HCT116 (cell line): Measurements from ENCODE around the gene RAD51AP1. TPM values are rescaled to one million over a fixed set of nuclear protein-coding genes. Genes with fewer than 3 reads are reported as not detected.

Experiments used
- ATAC-seq: fragments of 200-7000 bp; cut with Tn5 transposase; 2 replicates; pipeline ENCODE4 v1.9.1; 2020; ENCODE audit warnings: mild to moderate bottlenecking, moderate library complexity
- BruUV-seq: library from RNA; stranded (reverse); fragments of 400-500 nt; replicated peaks from 2 replicates; lab custom pipeline; 2021; lab: Mats Ljungman, UMichigan
- CTCF ChIA-PET: fragments of 300-600 bp; sonication (Branson Sonifier 250); formaldehyde crosslinking; loops from one replicate; lab custom pipeline; 2021; ENCODE audit warnings: antibody characterized with exemption; lab: Charles Lee
- POLR2A ChIA-PET: fragments of 300-600, 350-600 bp; sonication (Branson Sonifier 250); formaldehyde crosslinking; loops from one replicate; lab custom pipeline; 2021; ENCODE audit warnings: antibody characterized with exemption; lab: Charles Lee
- RAD21 ChIA-PET, 2 experiments: fragments of 300-600 bp; sonication (Branson Sonifier 250); formaldehyde crosslinking; loops; one replicate each; lab custom pipeline; 2023; ENCODE audit warnings: low total read pairs in 2 of 2; ENCODE audit not compliant: uncharacterized antibody in 2 of 2, unreplicated experiment in 2 of 2, low non-redundant PET in 1 of 2; lab: Charles Lee
- DNase-seq: peaks from one replicate; pipeline ENCODE4 v3.0.0-alpha.2; 2010; ENCODE audit warnings: low read depth, low spot score
- H2AFZ ChIP-seq: fragments of 200-600 bp; shearing (Covaris generic), sonication (generic); 2 replicates; pipeline ENCODE4 v1.6.1; 2017; ENCODE audit warnings: low read depth, mixed run types, mixed read lengths, antibody characterized with exemption, low read length; ENCODE audit not compliant: poor library complexity, severe bottlenecking
- H3K27ac ChIP-seq: 2 replicates; pipeline ENCODE4 v1.5.1; 2012; ENCODE audit warnings: low read depth, low read length
- H3K27me3 ChIP-seq: fragments of 200-600 bp; sonication (generic); 2 replicates; pipeline ENCODE4 v1.6.1; 2016; ENCODE audit warnings: mixed run types, low read length, mixed read lengths; ENCODE audit not compliant: insufficient read depth
- H3K36me3 ChIP-seq, 2 experiments: fragments of 200-500 bp in 1 of 2; fragments of 200-600 bp in 1 of 2; sonication (Bioruptor generic) in 1 of 2; sonication (generic) in 1 of 2; 2 replicates each; pipeline versions ENCODE4 v1.5.1 to v1.6.1; 2014 to 2016; ENCODE audit warnings: low read length in 2 of 2, inconsistent platforms in 1 of 2, mixed read lengths in 1 of 2, mixed run types in 1 of 2; ENCODE audit not compliant: insufficient read depth in 2 of 2, control insufficient read depth in 1 of 2
- H3K4me1 ChIP-seq, 2 experiments: fragments of 200-600 bp in 1 of 2; sonication (generic) in 1 of 2; 2 replicates each; pipeline versions ENCODE4 v1.5.1 to v1.6.1; 2012 to 2017; ENCODE audit warnings: low read length in 2 of 2, inconsistent platforms in 1 of 2, mild to moderate bottlenecking in 1 of 2, mixed read lengths in 1 of 2, mixed run types in 1 of 2, moderate library complexity in 1 of 2; ENCODE audit not compliant: insufficient read depth in 2 of 2, control insufficient read depth in 1 of 2
- H3K4me2 ChIP-seq: fragments of 200-600 bp; sonication (generic); 2 replicates; pipeline ENCODE4 v1.6.1; 2017; ENCODE audit warnings: mixed run types, low read length, mixed read lengths
- H3K4me3 ChIP-seq, 2 experiments: fragments of 200-600 bp in 1 of 2; sonication (generic) in 1 of 2; replicated peaks in 1 of 2; 2 replicates each; pipeline ENCODE4 v1.5.1; 2011 to 2016; ENCODE audit warnings: low read length in 2 of 2, control low read depth in 1 of 2, low read depth in 1 of 2, mild to moderate bottlenecking in 1 of 2, mixed read lengths in 1 of 2, mixed run types in 1 of 2
- H3K79me2 ChIP-seq: fragments of 200-600 bp; sonication (generic); 2 replicates; pipeline ENCODE4 v1.6.1; 2017; ENCODE audit warnings: mild to moderate bottlenecking, mixed run types, low read length, moderate library complexity, mixed read lengths; ENCODE audit not compliant: insufficient read depth
- H3K9ac ChIP-seq: fragments of 200-600 bp; sonication (generic); 2 replicates; pipeline ENCODE4 v1.6.1; 2016; ENCODE audit warnings: low read length, mixed read lengths
- H3K9me2 ChIP-seq: fragments of 200-600 bp; sonication (generic), shearing (Covaris generic); 2 replicates; pipeline ENCODE4 v1.6.1; 2017; ENCODE audit warnings: mixed run types, mild to moderate bottlenecking, moderate library complexity; ENCODE audit not compliant: insufficient read depth
- H3K9me3 ChIP-seq, 2 experiments: fragments of 200-500 bp in 1 of 2; fragments of 200-600 bp in 1 of 2; sonication (Bioruptor generic) in 1 of 2; sonication (generic) in 1 of 2; 2 replicates each; pipeline ENCODE4 v1.6.1; 2014 to 2017; ENCODE audit warnings: low read length in 2 of 2, mixed read lengths in 2 of 2, inconsistent platforms in 1 of 2, low read depth in 1 of 2, mild to moderate bottlenecking in 1 of 2, mixed run types in 1 of 2, moderate library complexity in 1 of 2; ENCODE audit not compliant: control insufficient read depth in 1 of 2, insufficient read depth in 1 of 2
- H4K20me1 ChIP-seq: fragments of 200-600 bp; sonication (generic), shearing (Covaris generic); 2 replicates; pipeline ENCODE4 v1.6.1; 2017; ENCODE audit warnings: mixed run types, mild to moderate bottlenecking, moderate library complexity; ENCODE audit not compliant: insufficient read depth
- ATF3 ChIP-seq: IDR thresholded peaks from 2 replicates; pipeline ENCODE4 v1.6.1; 2012
- CBX3 ChIP-seq: IDR thresholded peaks from 2 replicates; pipeline ENCODE4 v1.6.1; 2012; ENCODE audit warnings: low read depth
- CEBPB ChIP-seq: IDR thresholded peaks from 2 replicates; pipeline ENCODE4 v1.6.1; 2012; ENCODE audit warnings: low read depth
- EGR1 ChIP-seq: IDR thresholded peaks from 2 replicates; pipeline ENCODE4 v1.6.1; 2012; ENCODE audit warnings: low read depth
- ELF1 ChIP-seq: IDR thresholded peaks from 2 replicates; pipeline ENCODE4 v1.6.1; 2012; ENCODE audit warnings: low read depth, borderline replicate concordance
- EZH2 ChIP-seq: fragments of 200-600 bp; sonication (generic); IDR thresholded peaks from 2 replicates; pipeline ENCODE4 v1.6.1; 2017; ENCODE audit warnings: antibody characterized with exemption, mixed run types
- JUND ChIP-seq: IDR thresholded peaks from 2 replicates; pipeline ENCODE4 v1.6.1; 2012
- RAD21 ChIP-seq: IDR thresholded peaks from 2 replicates; pipeline ENCODE4 v1.6.1; 2012; ENCODE audit warnings: low read depth, mild to moderate bottlenecking
- TCF7L2 ChIP-seq: IDR thresholded peaks from 2 replicates; pipeline ENCODE4 v1.7.0; 2011; ENCODE audit warnings: borderline replicate concordance, inconsistent platforms; ENCODE audit not compliant: insufficient read depth, insufficient read length; ENCODE audit errors: extremely low read depth
- ZFX ChIP-seq: fragments of 450-650 bp; IDR thresholded peaks from 2 replicates; pipeline ENCODE4 v1.6.1; 2017
- ZNF274 ChIP-seq: fragments of 200-500 bp; sonication (Bioruptor generic); IDR thresholded peaks from 2 replicates; pipeline ENCODE4 v1.6.1; 2014; ENCODE audit warnings: mild to moderate bottlenecking, low read depth, low read length, inconsistent platforms
- intact Hi-C: fragments of 100-400 bp; cut with micrococcal nuclease; formaldehyde crosslinking; loops from 2 replicates; pipeline ENCODE4 v1.10.0; 2022
- total RNA-seq: library from RNA; stranded (reverse); gene quantifications from one replicate; pipeline ENCODE4 v1.2.1, GENCODE V29; 2021; ENCODE audit not compliant: unreplicated experiment
- TF ChIP-seq, protein P1 (sequence below), 3 experiments: fragments of 200-600 bp in 1 of 3; sonication (generic) in 1 of 3; IDR thresholded peaks in 2 of 3; conservative IDR thresholded peaks in 1 of 3; 2 replicates each; pipeline ENCODE4 v1.5.1; 2012 to 2017; ENCODE audit warnings: low read depth in 2 of 3, low read length in 2 of 3, antibody characterized with exemption in 1 of 3, borderline replicate concordance in 1 of 3, control low read depth in 1 of 3, mild to moderate bottlenecking in 1 of 3, mixed read lengths in 1 of 3, mixed run types in 1 of 3, moderate library complexity in 1 of 3; ENCODE audit not compliant: insufficient read depth in 1 of 3
- TF ChIP-seq, protein P2 (sequence below): IDR thresholded peaks from 2 replicates; pipeline ENCODE4 v1.6.1; 2011; ENCODE audit warnings: mild to moderate bottlenecking, low read length, moderate library complexity; ENCODE audit not compliant: insufficient replicate concordance; ENCODE audit errors: extremely low read depth

Gene RAD51AP1
- total RNA-seq, 1 experiment from 2014 or later: 28.2 TPM

DNA sequence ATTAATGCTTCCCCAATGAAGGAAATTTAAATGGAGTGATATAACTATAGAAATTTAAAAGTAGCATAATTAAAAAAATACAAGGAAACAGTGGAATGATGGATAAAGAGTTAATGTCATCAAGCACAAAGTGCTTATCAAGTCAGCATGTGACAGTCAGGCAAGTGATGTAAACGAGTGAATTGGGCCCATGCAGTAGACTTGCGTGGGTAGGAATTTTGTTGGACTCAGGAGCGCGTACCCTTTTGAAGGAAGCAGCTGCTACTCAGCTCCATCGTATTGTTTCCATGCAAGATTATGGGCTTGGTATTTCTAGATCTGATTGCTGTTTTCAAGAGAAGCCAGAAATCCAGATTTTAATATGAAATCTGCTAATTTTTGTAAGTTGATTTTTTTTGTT is 18.9 kb downstream of the RAD51AP1 start:
- H2AFZ ChIP-seq: no peak overlapping the region
- H3K9me3 ChIP-seq: no peaks in the 10 kb centered on the region
- H3K36me3 ChIP-seq: peaks cover 10 to 20% of the 10 kb centered on the region in 2 experiments
- no peaks in the 10 kb centered on the region for H4K20me1 ChIP-seq
- no peak overlapping the region for H3K9ac ChIP-seq
- TF ChIP-seq EGR1 (no peak), TCF7L2 (no peak), CBX3 (no peak)
- TF ChIP-seq, protein P1, sequence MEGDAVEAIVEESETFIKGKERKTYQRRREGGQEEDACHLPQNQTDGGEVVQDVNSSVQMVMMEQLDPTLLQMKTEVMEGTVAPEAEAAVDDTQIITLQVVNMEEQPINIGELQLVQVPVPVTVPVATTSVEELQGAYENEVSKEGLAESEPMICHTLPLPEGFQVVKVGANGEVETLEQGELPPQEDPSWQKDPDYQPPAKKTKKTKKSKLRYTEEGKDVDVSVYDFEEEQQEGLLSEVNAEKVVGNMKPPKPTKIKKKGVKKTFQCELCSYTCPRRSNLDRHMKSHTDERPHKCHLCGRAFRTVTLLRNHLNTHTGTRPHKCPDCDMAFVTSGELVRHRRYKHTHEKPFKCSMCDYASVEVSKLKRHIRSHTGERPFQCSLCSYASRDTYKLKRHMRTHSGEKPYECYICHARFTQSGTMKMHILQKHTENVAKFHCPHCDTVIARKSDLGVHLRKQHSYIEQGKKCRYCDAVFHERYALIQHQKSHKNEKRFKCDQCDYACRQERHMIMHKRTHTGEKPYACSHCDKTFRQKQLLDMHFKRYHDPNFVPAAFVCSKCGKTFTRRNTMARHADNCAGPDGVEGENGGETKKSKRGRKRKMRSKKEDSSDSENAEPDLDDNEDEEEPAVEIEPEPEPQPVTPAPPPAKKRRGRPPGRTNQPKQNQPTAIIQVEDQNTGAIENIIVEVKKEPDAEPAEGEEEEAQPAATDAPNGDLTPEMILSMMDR (IDR thresholded peaks at IDR 0.05 in 2 of 3, conservative IDR thresholded peaks at IDR 0.05 in 1 of 3; ENCODE audit: borderline replicate concordance in 1 of 3, insufficient read depth in 1 of 3, low read depth in 2 of 3, low read length in 2 of 3): no peak
- DNase-seq: no peak
- CTCF ChIA-PET: no interaction called here
- RAD21 ChIA-PET: no interaction called here
- intact Hi-C loops: no loop called here
- H3K4me1 ChIP-seq: peaks cover 0 to 3% of the 10 kb centered on the region in 2 experiments; a peak in 1 of 4 replicates
- H3K27ac ChIP-seq: no peak overlapping the region
- H3K4me2 ChIP-seq: no peak overlapping the region
- no peak for ATAC-seq
- no peaks in the 10 kb centered on the region for H3K27me3 ChIP-seq
- H3K4me3 ChIP-seq: no peak overlapping the region
- BruUV-seq: no TSS peak
- H3K79me2 ChIP-seq: peaks cover 6% of the 10 kb centered on the region
- POLR2A ChIA-PET: no interaction called here
- no peaks in the 10 kb centered on the region for H3K9me2 ChIP-seq

DNA sequence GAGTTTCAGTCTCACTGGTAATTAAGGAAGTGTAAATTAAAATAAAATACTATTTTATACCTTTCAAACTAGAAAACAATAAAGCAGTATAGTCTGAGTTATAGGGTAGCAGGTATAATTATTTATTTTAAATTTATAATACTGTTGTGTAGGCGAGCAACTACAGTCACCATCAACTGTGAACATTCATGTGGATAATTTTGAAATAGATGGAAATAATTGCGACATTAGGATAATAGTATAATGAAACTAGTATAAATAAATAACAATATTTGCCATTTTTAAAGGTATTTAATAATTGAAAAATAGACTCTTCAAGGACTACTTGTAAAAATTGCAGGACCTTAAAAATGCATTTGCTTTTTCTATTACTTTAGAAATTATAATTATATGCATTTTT is 19.5 kb downstream of the RAD51AP1 start:
- POLR2A ChIA-PET: no interaction called here
- H3K4me1 ChIP-seq: peaks cover 0 to 3% of the 10 kb centered on the region in 2 experiments; a peak in 1 of 4 replicates
- H3K4me3 ChIP-seq: no peak overlapping the region
- H3K9me3 ChIP-seq: no peaks in the 10 kb centered on the region
- no peak overlapping the region for H3K9ac ChIP-seq
- H4K20me1 ChIP-seq: no peaks in the 10 kb centered on the region
- RAD21 ChIA-PET: no interaction called here
- no peak for DNase-seq
- CTCF ChIA-PET: no interaction called here
- no peak overlapping the region for H3K27ac ChIP-seq
- no peak for ATAC-seq
- H3K36me3 ChIP-seq: peaks cover 8 to 20% of the 10 kb centered on the region in 2 experiments
- H3K79me2 ChIP-seq: peaks cover under 1% of the 10 kb centered on the region
- no peak overlapping the region for H3K4me2 ChIP-seq
- no TSS peak for BruUV-seq
- intact Hi-C loops: no loop called here
- no peaks in the 10 kb centered on the region for H3K9me2 ChIP-seq
- no peak overlapping the region for H2AFZ ChIP-seq
- no peaks in the 10 kb centered on the region for H3K27me3 ChIP-seq
- no peak for TF ChIP-seq CBX3
- TF ChIP-seq EGR1: no peak
- TF ChIP-seq ZNF274: no peak
- TF ChIP-seq ATF3: no peak
- TF ChIP-seq CEBPB: no peak
- no peak for TF ChIP-seq RAD21
- no peak for TF ChIP-seq ZFX
- no peak for TF ChIP-seq EZH2
- no peak for TF ChIP-seq ELF1
- TF ChIP-seq, protein P1 (IDR thresholded peaks at IDR 0.05 in 2 of 3, conservative IDR thresholded peaks at IDR 0.05 in 1 of 3; ENCODE audit: borderline replicate concordance in 1 of 3, insufficient read depth in 1 of 3, low read depth in 2 of 3, low read length in 2 of 3): no peak
- TF ChIP-seq JUND: no peak
- TF ChIP-seq, protein P2, sequence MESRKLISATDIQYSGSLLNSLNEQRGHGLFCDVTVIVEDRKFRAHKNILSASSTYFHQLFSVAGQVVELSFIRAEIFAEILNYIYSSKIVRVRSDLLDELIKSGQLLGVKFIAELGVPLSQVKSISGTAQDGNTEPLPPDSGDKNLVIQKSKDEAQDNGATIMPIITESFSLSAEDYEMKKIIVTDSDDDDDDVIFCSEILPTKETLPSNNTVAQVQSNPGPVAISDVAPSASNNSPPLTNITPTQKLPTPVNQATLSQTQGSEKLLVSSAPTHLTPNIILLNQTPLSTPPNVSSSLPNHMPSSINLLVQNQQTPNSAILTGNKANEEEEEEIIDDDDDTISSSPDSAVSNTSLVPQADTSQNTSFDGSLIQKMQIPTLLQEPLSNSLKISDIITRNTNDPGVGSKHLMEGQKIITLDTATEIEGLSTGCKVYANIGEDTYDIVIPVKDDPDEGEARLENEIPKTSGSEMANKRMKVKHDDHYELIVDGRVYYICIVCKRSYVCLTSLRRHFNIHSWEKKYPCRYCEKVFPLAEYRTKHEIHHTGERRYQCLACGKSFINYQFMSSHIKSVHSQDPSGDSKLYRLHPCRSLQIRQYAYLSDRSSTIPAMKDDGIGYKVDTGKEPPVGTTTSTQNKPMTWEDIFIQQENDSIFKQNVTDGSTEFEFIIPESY: no peak
